Measurements from ENCODE around the gene DSC3. TPM values are rescaled to one million over a fixed set of nuclear protein-coding genes. Genes with fewer than 3 reads are reported as not detected.

Gene DSC3
- total RNA-seq, 1 experiment from 2014 or later, result 0.61 TPM

- Histone ChIP-seq H2AK5ac (ENCODE audit: insufficient read length, low read length) (no peak overlapping the region), H4K8ac (replicated peaks; ENCODE audit: insufficient read length, low read depth, low read length) (no peak overlapping the region), H3K27me3 (ENCODE audit: insufficient read depth, low read length) (no peaks in the 10 kb centered on the region), H3K4me1 (ENCODE audit: insufficient read depth, low read length) (no peaks in the 10 kb centered on the region), H2BK5ac (ENCODE audit: insufficient read length, low read length) (no peak overlapping the region), H3K79me1 (ENCODE audit: insufficient read depth, low read depth, low read length, poor library complexity, severe bottlenecking) (no peaks in the 10 kb centered on the region), H3K18ac (ENCODE audit: insufficient read length, low read depth, low read length) (no peak overlapping the region), H2BK15ac (ENCODE audit: low read depth, low read length) (no peak overlapping the region), H3K23ac (ENCODE audit: insufficient read length, low read depth, low read length) (no peak overlapping the region), H3K14ac (ENCODE audit: insufficient read depth, low read length) (no peak overlapping the region), H3K9ac (ENCODE audit: extremely low read depth, insufficient read length, low read length) (no peak overlapping the region), H3K23me2 (ENCODE audit: insufficient read length, low read depth, low read length, poor library complexity, severe bottlenecking) (no peaks in the 10 kb centered on the region), H3K4ac (ENCODE audit: low read depth, low read length) (no peak overlapping the region), H2BK12ac (ENCODE audit: insufficient read length, low read depth, low read length) (no peak overlapping the region), H4K5ac (ENCODE audit: insufficient read length, low read depth, low read length) (no peak overlapping the region), H3T11ph (ENCODE audit: low read length) (no peak overlapping the region), H4K20me1 (ENCODE audit: control insufficient read depth, insufficient read depth, insufficient read length) (no peaks in the 10 kb centered on the region), H3K79me2 (ENCODE audit: insufficient read depth, low read length) (no peaks in the 10 kb centered on the region), H3K27ac (ENCODE audit: insufficient read length, low read depth, low read length) (no peak overlapping the region), H4K91ac (ENCODE audit: insufficient read length, low read depth, low read length) (no peak overlapping the region), H3K4me2 (ENCODE audit: insufficient read depth, insufficient read length, low read length) (no peak overlapping the region), H3K56ac (ENCODE audit: insufficient read length, low read depth, low read length) (no peak overlapping the region), H2AFZ (ENCODE audit: low read length) (no peak overlapping the region), H3K9me3 (ENCODE audit: control insufficient read depth, low read depth, low read length) (no peaks in the 10 kb centered on the region), H2BK20ac (ENCODE audit: low read depth, low read length, poor library complexity, severe bottlenecking) (no peak overlapping the region), H2BK120ac (ENCODE audit: low read depth, low read length, poor library complexity, severe bottlenecking) (no peak overlapping the region)
- no CpG with 5 or more reads among the region's 4 CpGs for WGBS (ENCODE audit: extremely low coverage, insufficient read length, low lambda C conversion rate)
- Mint-ChIP-seq H3K4me3 (no peak overlapping the region), H3K27ac (peak overlapping the region in 1 of 3 experiments; percentile 28; a peak in 1 of 7 replicates), H3K9me3 (no peaks in the 10 kb centered on the region), H3K36me3 (ENCODE audit: insufficient read depth in 1 of 3, low read depth in 3 of 3) (no peaks in the 10 kb centered on the region), H3K27me3 (ENCODE audit: low read depth) (no peaks in the 10 kb centered on the region), H3K4me1 (peaks cover 5 to 8% of the 10 kb centered on the region in 2 experiments)
- no peak for TF ChIP-seq CTCF (conservative IDR thresholded peaks at IDR 0.05)
- no peak for DNase-seq
Observed at GRCh38 chr18:30988440-30988839, 54.1 kb downstream of the DSC3 start.

All from H9 (cell line).